GM20431 (cell line): ENCODE results near the gene AMTN.

ENCODE experiments used
- in situ Hi-C: fragments of 300-500 bp; cut with MseI, MboI; formaldehyde crosslinking; loops from one replicate; pipeline ENCODE4 v1.15.0; 2020; ENCODE audit warnings: low sequenced_read_pairs; ENCODE audit not compliant: unreplicated experiment

Gene AMTN

GRCh38 chr4:70556856-70557255, 38.5 kb downstream of the AMTN start:
- in situ Hi-C loops, result no loop called here

- in situ Hi-C loops, result no loop called here
These were observed 41.0 kb downstream of the AMTN start for GRCh38 chr4:70559211-70559830.

- in situ Hi-C loops, result no loop called here
These were observed 41.6 kb downstream of the AMTN start for GRCh38 chr4:70559924-70560323.

GRCh38 chr4:70564033-70564432, 45.7 kb downstream of the AMTN start:
- in situ Hi-C loops, result no loop called here

GRCh38 chr4:70570796-70571195, 52.4 kb downstream of the AMTN start:
- in situ Hi-C loops, result no loop called here

GRCh38 chr4:70571772-70572171, 53.4 kb downstream of the AMTN start:
- in situ Hi-C loops, result no loop called here

- in situ Hi-C loops, result no loop called here
These were observed 57.6 kb downstream of the AMTN start for GRCh38 chr4:70575964-70576363.

- in situ Hi-C loops, result no loop called here
These were observed 59.0 kb downstream of the AMTN start for GRCh38 chr4:70577220-70577927.

GRCh38 chr4:70581980-70582379, 63.6 kb downstream of the AMTN start:
- in situ Hi-C loops, result no loop called here
